ENCODE results near the gene FEN1. TPM values are rescaled to one million over a fixed set of nuclear protein-coding genes. Genes with fewer than 3 reads are reported as not detected.

FEN1 gene
- total RNA-seq, 2 experiments from 2014 or later, result 74.7 to 75.9 TPM

DNA sequence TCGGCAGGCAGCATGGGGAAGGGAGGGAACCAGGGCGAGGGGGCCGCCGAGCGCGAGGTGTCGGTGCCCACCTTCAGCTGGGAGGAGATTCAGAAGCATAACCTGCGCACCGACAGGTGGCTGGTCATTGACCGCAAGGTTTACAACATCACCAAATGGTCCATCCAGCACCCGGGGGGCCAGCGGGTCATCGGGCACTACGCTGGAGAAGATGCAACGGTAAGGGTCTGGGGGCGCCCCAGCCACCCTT, 35.6 kb downstream of the FEN1 start:
- CTCF ChIA-PET, result interaction anchor here (0.8 to 2.6 kb wide), 4 partner anchors 8 to 280 kb away, joined by 3 to 13 read pairs (median 4); partner anchors contain the start of gene FADS1
- intact Hi-C loops (cut with micrococcal nuclease), result loop anchor here (2.0 kb wide), 1 partner anchor 62 kb away; the partner anchor contains the start of gene FADS3

DNA sequence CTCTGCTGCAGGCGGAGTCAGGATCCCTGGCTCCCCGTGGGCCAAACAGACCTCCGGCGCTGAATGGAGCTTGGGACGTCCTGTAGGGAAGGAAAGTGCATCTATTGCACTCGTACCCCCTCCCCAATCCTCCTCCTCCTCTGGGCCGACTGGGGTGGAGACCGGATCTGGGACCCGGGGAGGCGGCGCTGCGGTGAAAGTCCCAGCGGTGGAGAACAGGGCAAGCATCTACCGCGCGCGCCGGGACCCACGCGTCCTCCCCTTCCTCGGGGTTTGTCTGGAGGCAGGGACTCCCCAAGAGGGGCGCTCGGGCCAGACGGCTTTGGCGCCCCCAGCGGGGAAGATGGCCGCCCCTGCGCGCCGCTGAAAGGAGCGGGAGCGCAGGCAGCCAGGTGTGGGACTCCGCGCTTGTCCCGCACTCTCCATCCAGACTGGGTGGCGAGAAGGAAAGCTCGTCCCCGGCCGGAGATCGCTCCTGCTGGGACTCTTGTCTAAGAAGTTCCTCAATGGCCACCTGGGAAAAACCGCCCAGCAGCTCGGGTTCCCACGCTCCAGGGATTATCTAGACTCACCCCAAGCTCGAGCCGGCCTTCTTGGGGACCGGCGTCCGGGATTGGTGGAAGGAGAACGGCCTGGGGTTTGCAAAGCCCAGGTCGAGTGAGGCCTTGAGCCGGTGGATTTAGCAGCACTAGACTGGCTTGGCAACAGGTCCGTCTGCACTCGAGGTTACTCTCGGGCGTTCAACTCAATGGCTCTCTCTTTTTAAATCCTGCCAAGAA, 36.1 kb downstream of the FEN1 start:
- no peaks in the 10 kb centered on the region for H3K9me3 Mint-ChIP-seq
- intact Hi-C loops (cut with micrococcal nuclease), result loop anchor here (2.0 kb wide), 1 partner anchor 62 kb away; the partner anchor contains the start of gene FADS3
- no peaks in the 10 kb centered on the region for H3K36me3 Mint-ChIP-seq (ENCODE audit: low read depth)
- peak; percentile 58 for DNase-seq
- H3K4me3 Mint-ChIP-seq, result peak overlapping the region; percentile 85
- H3K27ac Mint-ChIP-seq, result peak overlapping the region; percentile 50
- peaks cover 25% of the 10 kb centered on the region for H3K4me1 Mint-ChIP-seq (ENCODE audit: low read depth)
- CTCF ChIA-PET, result interaction anchor here (0.8 to 1.9 kb wide), 4 partner anchors 9 to 75 kb away, joined by 3 to 7 read pairs (median 4); no protein-coding TSS in a partner anchor
- H3K27me3 Mint-ChIP-seq (ENCODE audit: low read depth), result peaks cover 42% of the 10 kb centered on the region

More for the DNA sequence above, 35.6 kb downstream of the FEN1 start:
- H3K27ac Mint-ChIP-seq, result peak overlapping the region; percentile 50
- H3K4me1 Mint-ChIP-seq (ENCODE audit: low read depth), result peaks cover 20% of the 10 kb centered on the region
- no peaks in the 10 kb centered on the region for H3K36me3 Mint-ChIP-seq (ENCODE audit: low read depth)
- H3K27me3 Mint-ChIP-seq (ENCODE audit: low read depth), result peaks cover 40% of the 10 kb centered on the region
- DNase-seq, result no peak
- H3K4me3 Mint-ChIP-seq, result peak overlapping the region; percentile 85
- no peaks in the 10 kb centered on the region for H3K9me3 Mint-ChIP-seq

DNA sequence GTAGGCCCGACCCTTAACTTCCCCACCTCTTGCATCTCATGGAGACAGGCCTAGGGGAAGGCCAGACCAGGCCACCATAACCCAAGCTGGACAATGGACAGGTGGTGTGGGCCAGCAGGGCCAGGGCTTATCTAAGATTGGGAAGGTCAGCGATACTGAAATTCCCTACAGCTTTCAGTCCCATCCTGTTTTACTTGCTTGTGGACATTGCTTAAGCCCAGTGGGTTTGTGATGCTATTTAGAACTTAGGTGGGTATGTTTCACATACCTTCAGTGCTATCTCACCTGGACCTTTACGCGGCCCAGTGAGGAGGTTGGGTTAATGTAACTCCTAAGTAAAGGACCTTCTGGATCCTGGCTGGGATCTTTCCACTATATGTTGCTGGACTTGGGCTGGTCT, 37.1 kb downstream of the FEN1 start:
- Mint-ChIP-seq H3K4me1 (ENCODE audit: low read depth) (peaks cover 34% of the 10 kb centered on the region), H3K27me3 (ENCODE audit: low read depth) (peaks cover 42% of the 10 kb centered on the region), H3K27ac (no peak overlapping the region), H3K36me3 (ENCODE audit: low read depth) (no peaks in the 10 kb centered on the region), H3K4me3 (peak overlapping the region; percentile 85), H3K9me3 (no peaks in the 10 kb centered on the region)
- CTCF ChIA-PET, result interaction anchor here (1.1 to 1.9 kb wide), 3 partner anchors 10 to 33 kb away, joined by 3 to 7 read pairs (median 5); no protein-coding TSS in a partner anchor
- no peak for DNase-seq
- intact Hi-C loops (cut with micrococcal nuclease), result loop anchor here (2.0 kb wide), 1 partner anchor 61 kb away; the partner anchor contains the start of gene FADS3

DNA sequence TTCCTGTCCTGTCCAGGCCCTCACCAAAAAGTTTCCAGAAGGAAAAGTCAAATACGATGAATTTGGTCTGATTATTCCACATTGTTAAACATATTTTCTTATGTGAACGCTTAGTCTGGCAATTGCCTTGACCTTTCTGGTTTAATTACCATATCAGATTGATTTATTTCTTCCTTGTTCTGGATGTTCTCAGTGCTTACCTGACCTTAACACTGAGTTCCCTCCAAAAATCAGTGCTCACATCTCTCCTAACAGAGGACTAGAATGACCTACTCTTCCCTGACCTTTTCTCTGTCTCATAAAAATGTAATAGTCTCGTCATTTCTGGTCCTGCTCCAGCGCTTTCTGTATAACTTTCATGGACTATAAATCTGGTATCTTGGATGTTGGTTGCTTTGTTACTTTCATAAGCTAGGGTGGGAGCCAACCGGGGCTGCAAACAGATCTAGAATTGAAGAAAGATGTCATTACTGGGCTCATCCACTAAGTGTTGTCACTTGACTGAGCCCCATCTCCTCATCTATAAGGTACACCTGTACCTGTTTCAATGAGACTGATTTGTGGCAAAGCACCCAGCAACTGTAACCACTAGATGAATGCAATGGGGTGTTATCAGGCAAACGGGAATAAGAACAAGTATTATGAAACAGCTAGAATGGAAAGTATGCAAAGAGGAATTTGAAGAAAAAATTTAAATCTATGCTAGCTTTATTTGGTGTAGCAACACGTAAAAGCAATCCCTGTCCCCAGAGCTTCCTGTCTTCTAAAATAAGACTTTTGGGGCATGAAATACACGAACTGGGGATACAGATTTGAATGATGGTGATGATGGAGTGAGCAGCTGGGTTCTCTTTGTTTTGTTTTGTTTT, 37.8 kb downstream of the FEN1 start:
- Mint-ChIP-seq H3K36me3 (ENCODE audit: low read depth) (no peaks in the 10 kb centered on the region), H3K4me3 (no peak overlapping the region), H3K27ac (no peak overlapping the region), H3K9me3 (no peaks in the 10 kb centered on the region), H3K27me3 (ENCODE audit: low read depth) (peaks cover 42% of the 10 kb centered on the region), H3K4me1 (ENCODE audit: low read depth) (peaks cover 39% of the 10 kb centered on the region)
- no peak for DNase-seq
- intact Hi-C loops (cut with micrococcal nuclease), result no loop called here
- CTCF ChIA-PET, result interaction anchor here (0.5 to 1.9 kb wide), 4 partner anchors 10 to 457 kb away, joined by 3 to 7 read pairs (median 4); no protein-coding TSS in a partner anchor

DNA sequence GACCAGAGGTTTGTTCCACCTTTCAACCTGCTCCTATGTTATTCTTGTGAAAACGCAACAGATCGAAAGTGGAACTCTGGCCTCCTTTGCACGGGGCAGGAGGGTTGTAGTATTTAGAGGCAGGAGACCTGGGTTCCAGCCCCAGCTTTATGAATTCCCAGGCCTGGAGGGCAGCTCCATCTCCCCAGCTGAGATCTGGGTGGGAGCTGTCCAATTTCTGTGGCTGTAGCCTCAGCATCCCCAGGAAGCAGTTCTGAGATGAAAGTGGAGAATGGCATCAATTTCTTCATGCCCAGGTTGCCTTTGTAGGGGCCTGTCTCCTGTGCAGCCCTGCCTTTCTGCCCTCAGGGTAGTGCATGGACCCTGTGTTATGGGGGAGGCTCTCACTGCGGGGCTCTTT, 39.5 kb downstream of the FEN1 start:
- no peak overlapping the region for H3K4me3 Mint-ChIP-seq
- H3K27ac Mint-ChIP-seq, result no peak overlapping the region
- no peak for DNase-seq
- H3K4me1 Mint-ChIP-seq (ENCODE audit: low read depth), result peaks cover 37% of the 10 kb centered on the region
- CTCF ChIA-PET, result no interaction called here
- peaks cover 28% of the 10 kb centered on the region for H3K27me3 Mint-ChIP-seq (ENCODE audit: low read depth)
- H3K36me3 Mint-ChIP-seq (ENCODE audit: low read depth), result no peaks in the 10 kb centered on the region
- intact Hi-C loops (cut with micrococcal nuclease), result no loop called here
- no peaks in the 10 kb centered on the region for H3K9me3 Mint-ChIP-seq

DNA sequence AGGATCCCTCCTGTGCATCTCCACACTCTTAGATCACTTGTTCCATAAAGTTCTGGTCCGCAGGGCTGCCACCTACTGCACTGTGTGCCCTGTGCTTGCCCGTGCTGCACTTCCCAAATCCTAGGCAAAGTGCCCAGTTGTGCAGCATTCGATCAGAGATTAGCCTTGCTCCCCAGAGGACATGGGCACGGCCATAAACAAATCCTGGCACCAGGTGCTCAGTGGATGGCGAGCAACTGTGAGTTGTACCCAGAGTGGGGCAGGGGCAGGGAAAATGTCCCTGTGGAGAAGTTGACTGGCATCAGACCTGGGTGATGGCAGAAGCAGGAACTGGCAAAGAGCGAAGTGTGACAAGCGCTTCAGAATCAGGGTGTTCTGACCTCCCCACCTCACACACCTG, 40.0 kb downstream of the FEN1 start:
- peaks cover 36% of the 10 kb centered on the region for H3K4me1 Mint-ChIP-seq (ENCODE audit: low read depth)
- H3K4me3 Mint-ChIP-seq, result no peak overlapping the region
- H3K9me3 Mint-ChIP-seq, result no peaks in the 10 kb centered on the region
- CTCF ChIA-PET, result no interaction called here
- no peaks in the 10 kb centered on the region for H3K36me3 Mint-ChIP-seq (ENCODE audit: low read depth)
- no peak overlapping the region for H3K27ac Mint-ChIP-seq
- intact Hi-C loops (cut with micrococcal nuclease), result no loop called here
- DNase-seq, result no peak
- peaks cover 27% of the 10 kb centered on the region for H3K27me3 Mint-ChIP-seq (ENCODE audit: low read depth)

DNA sequence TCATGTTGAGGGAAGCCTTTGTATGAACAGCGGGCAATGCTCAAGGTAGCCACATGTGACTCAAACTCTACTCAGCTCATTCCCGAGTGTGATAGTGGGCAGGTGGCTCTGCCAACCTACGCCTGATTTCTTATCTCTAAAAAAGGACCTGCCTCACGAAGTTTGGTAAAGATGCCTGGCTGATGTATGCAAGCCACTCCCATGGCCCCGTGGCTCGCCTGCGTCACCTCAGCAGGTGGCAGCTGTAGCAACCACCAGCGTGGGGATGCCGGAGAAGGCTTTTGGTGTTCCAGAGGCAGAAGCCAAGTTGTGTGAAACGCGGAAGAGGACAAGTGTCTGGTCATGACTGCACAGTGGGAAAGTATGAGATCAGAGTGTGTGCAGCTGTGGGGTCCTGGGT, 40.8 kb downstream of the FEN1 start:
- CTCF ChIA-PET, result interaction anchor here (1.2 kb wide), 1 partner anchor 36 kb away, joined by 3 read pairs; no protein-coding TSS in a partner anchor
- peaks cover 34% of the 10 kb centered on the region for H3K4me1 Mint-ChIP-seq (ENCODE audit: low read depth)
- peaks cover 24% of the 10 kb centered on the region for H3K27me3 Mint-ChIP-seq (ENCODE audit: low read depth)
- DNase-seq, result peak; percentile 17
- intact Hi-C loops (cut with micrococcal nuclease), result no loop called here
- H3K9me3 Mint-ChIP-seq, result no peaks in the 10 kb centered on the region
- peak overlapping the region; percentile 60 for H3K27ac Mint-ChIP-seq
- H3K36me3 Mint-ChIP-seq (ENCODE audit: low read depth), result no peaks in the 10 kb centered on the region
- no peak overlapping the region for H3K4me3 Mint-ChIP-seq

DNA sequence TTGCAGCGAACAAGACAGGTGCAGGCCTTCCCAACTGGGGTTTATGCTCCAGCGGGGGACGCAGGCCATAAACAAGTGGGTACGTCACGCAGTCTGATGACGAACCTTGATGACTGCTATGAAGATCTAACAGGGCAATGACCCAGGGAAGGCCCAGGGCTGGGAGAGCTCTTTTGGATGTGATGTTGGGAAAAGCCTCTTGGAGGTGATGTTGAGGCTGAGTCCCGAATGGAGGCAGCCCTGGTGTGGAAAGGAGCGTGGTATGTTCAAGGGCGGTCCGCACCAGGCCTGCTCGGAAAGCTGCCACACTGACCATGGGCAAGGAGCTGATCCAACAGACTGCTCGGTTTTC, 41.2 kb downstream of the FEN1 start:
- H3K9me3 Mint-ChIP-seq, result no peaks in the 10 kb centered on the region
- CTCF ChIA-PET, result interaction anchor here (0.6 to 1.2 kb wide), 2 partner anchors 36 to 507 kb away, joined by 3 to 7 read pairs; no protein-coding TSS in a partner anchor
- no peak overlapping the region for H3K4me3 Mint-ChIP-seq
- peaks cover 22% of the 10 kb centered on the region for H3K27me3 Mint-ChIP-seq (ENCODE audit: low read depth)
- peaks cover 32% of the 10 kb centered on the region for H3K4me1 Mint-ChIP-seq (ENCODE audit: low read depth)
- intact Hi-C loops (cut with micrococcal nuclease), result loop anchor here (2.0 kb wide), 2 partner anchors 17 to 41 kb away; partner anchors contain the start of genes FADS1, FEN1 and TMEM258
- peak overlapping the region; percentile 84 for H3K27ac Mint-ChIP-seq
- H3K36me3 Mint-ChIP-seq (ENCODE audit: low read depth), result no peaks in the 10 kb centered on the region
- DNase-seq, result no peak

DNA sequence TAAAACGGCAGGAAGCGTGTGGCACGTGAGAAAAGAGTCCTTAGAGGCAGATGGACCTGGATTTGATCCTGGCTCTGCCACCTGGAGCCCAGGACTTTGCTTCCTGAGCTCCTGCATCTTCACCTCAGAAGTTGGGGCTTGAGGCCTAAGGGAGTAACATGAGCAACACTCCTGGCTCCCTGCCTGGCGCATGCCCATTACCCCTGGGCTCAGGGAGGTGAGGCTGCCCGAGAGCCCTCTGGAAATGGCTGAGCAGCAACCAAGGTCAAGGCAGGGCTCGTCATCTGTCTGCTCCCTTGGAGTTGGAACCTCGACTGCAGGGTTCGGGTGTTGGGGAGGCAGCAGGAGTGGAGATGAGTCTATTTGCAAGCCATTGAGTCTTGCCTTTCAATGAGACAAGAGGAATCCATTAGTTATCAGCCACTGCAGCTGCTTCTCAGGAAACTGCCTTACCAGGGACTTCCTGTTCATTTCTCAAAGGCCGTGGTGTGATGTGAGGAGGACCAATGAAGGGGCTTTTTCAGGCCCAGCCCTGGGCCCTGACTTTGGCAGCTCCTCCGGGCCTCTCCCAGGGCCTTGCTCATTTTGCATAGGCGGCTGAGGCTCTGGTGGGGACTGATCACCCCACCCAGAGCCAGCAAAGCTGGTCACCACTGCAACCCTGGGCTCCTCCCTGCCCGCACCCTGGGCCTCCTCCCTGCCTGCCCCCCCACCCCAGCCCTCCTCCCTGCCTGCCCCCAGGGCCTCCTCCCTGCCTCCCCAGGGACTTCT, 41.8 kb downstream of the FEN1 start:
- Mint-ChIP-seq H3K36me3 (ENCODE audit: low read depth) (no peaks in the 10 kb centered on the region), H3K27ac (peak overlapping the region; percentile 84), H3K4me3 (no peak overlapping the region), H3K9me3 (no peaks in the 10 kb centered on the region), H3K4me1 (ENCODE audit: low read depth) (peaks cover 29% of the 10 kb centered on the region), H3K27me3 (ENCODE audit: low read depth) (peaks cover 17% of the 10 kb centered on the region)
- CTCF ChIA-PET, result interaction anchor here (0.6 to 1.2 kb wide), 3 partner anchors 37 to 506 kb away, joined by 3 to 7 read pairs (median 4); no protein-coding TSS in a partner anchor
- peak; percentile 85 for DNase-seq
- intact Hi-C loops (cut with micrococcal nuclease), result loop anchor here (2.0 kb wide), 2 partner anchors 18 to 42 kb away; partner anchors contain the start of genes FADS1, FEN1 and TMEM258

DNA sequence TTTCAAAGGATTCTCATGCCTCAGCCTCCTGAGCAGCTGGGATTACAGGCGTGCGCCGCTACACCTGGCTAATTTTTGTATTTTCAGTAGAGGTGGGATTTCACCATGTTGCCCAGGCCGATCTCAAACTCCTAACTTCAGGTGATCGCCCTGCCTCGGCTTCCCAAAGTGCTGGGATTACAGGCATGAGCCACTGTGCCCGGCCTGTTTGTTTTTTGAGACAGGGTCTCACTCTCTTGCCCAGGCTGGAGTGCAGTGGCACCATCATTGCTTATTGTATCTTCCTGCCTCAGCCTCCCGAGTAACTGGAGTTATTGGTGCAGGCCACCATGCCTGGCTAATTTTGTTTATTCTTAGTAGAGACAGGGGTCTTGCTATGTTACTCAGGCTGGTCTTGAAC, 43.5 kb downstream of the FEN1 start:
- Mint-ChIP-seq H3K4me3 (no peak overlapping the region), H3K4me1 (ENCODE audit: low read depth) (peaks cover 23% of the 10 kb centered on the region), H3K27me3 (ENCODE audit: low read depth) (peaks cover 8% of the 10 kb centered on the region), H3K9me3 (no peaks in the 10 kb centered on the region), H3K36me3 (ENCODE audit: low read depth) (peaks cover 8% of the 10 kb centered on the region), H3K27ac (no peak overlapping the region)
- CTCF ChIA-PET, result no interaction called here
- no peak for DNase-seq
- intact Hi-C loops (cut with micrococcal nuclease), result no loop called here

DNA sequence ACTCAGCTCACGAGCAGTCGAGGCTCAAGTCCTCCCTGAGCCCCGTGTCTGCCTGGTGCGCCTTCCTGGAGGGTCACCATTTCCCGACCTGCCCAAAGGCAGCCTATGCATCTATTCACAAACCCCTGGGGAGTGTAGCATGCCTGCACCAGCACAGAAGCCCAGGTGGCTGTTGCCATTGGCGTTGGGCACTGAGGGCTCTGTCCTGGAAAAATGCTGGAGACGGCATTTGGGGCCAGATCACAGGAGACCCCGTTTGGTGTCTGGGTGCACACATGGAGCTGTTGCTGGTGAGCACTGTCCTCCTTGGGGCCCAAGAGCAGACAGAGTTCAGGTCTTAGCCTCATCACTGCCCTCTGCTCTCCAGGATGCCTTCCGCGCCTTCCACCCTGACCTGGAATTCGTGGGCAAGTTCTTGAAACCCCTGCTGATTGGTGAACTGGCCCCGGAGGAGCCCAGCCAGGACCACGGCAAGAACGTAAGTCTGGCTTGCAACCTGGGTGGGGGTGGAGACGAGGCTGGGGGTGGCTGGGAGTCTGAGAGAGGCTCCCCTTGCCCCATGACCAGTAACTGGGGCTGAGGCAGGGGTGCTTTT, 44.8 kb downstream of the FEN1 start:
- intact Hi-C loops (cut with micrococcal nuclease), result no loop called here
- Mint-ChIP-seq H3K4me3 (no peak overlapping the region), H3K27ac (no peak overlapping the region), H3K9me3 (no peaks in the 10 kb centered on the region), H3K36me3 (ENCODE audit: low read depth) (peaks cover 11% of the 10 kb centered on the region), H3K4me1 (ENCODE audit: low read depth) (peaks cover 21% of the 10 kb centered on the region), H3K27me3 (ENCODE audit: low read depth) (peaks cover 5% of the 10 kb centered on the region)
- CTCF ChIA-PET, result no interaction called here
- no peak for DNase-seq
